Body of pancreas (tissue), 4 donors: ENCODE data around the gene PHKB. TPM values are rescaled to one million over a fixed set of nuclear protein-coding genes. Genes with fewer than 3 reads are reported as not detected.

Source experiments
- ATAC-seq: fragments of 150-250 bp; one replicate; pipeline ENCODE4 v1.9.1; 2016
- DNase-seq, 4 donors: peaks; one replicate each; pipeline ENCODE4 v3.0.0-alpha.2; 2019
- H3K27ac ChIP-seq, 4 donors: fragments of 200-600 bp; sonication (generic); 1 replicate in 3 of 4; 2 replicates in 1 of 4; pipeline versions ENCODE4 v1.5.1 to v1.6.1; 2016 to 2019; ENCODE audit warnings: mild to moderate bottlenecking in 1 of 4, mixed read lengths in 1 of 4, moderate library complexity in 1 of 4
- H3K27me3 ChIP-seq, 2 donors: fragments of 200-600 bp; sonication (generic); one replicate each; pipeline ENCODE4 v1.6.0; 2016; ENCODE audit warnings: mild to moderate bottlenecking in 1 of 2
- H3K36me3 ChIP-seq, 2 donors: fragments of 200-600 bp; sonication (generic); replicated peaks in 1 of 2; 2 replicates each; pipeline ENCODE4 v1.5.1; 2016; ENCODE audit warnings: low read depth in 2 of 2; ENCODE audit not compliant: insufficient read depth in 1 of 2
- H3K4me1 ChIP-seq: fragments of 200-600 bp; sonication (generic); one replicate; pipeline ENCODE4 v1.6.0; 2016
- H3K4me3 ChIP-seq, 2 donors: fragments of 200-600 bp; sonication (generic); 1 replicate in 1 of 2; 2 replicates in 1 of 2; pipeline ENCODE4 v1.5.1; 2016 to 2019
- H3K9me3 ChIP-seq, 3 donors: fragments of 200-600 bp; sonication (generic); 1 replicate in 2 of 3; 2 replicates in 1 of 3; pipeline ENCODE4 v1.5.1; 2016
- POLR2A ChIP-seq, 3 donors: fragments of 450-650 bp; IDR thresholded peaks; one replicate each; pipeline ENCODE4 v1.6.1; 2016; ENCODE audit warnings: antibody characterized with exemption in 3 of 3, mild to moderate bottlenecking in 2 of 3
- WGBS, 2 donors: methylation state at CpG; one replicate each; pipeline ENCODE4 v1.1.5; 2017; 5-methylcytosine and 5-hydroxymethylcytosine counted together
- intact Hi-C: fragments of 100-400 bp; cut with DNase I; formaldehyde crosslinking; loops from one replicate; pipeline ENCODE4 v1.15.1; 2023
- total RNA-seq, 2 donors: library from RNA; depleted of rRNA; stranded (reverse); fragments of >200 nt; gene quantifications; one replicate each; pipeline ENCODE4 v1.1.0, GENCODE V29; 2016
- TF ChIP-seq, protein P1 (sequence below), 7 experiments: fragments of 450-650 bp in 4 of 7; fragments of 200-600 bp in 3 of 7; sonication (generic) in 3 of 7; IDR thresholded peaks; one replicate each; pipeline ENCODE4 v1.5.1; 2016 to 2019; ENCODE audit warnings: antibody characterized with exemption in 7 of 7

PHKB gene
- total RNA-seq, 2 donors from 2014 or later: 41.5 to 72.5 TPM

DNA sequence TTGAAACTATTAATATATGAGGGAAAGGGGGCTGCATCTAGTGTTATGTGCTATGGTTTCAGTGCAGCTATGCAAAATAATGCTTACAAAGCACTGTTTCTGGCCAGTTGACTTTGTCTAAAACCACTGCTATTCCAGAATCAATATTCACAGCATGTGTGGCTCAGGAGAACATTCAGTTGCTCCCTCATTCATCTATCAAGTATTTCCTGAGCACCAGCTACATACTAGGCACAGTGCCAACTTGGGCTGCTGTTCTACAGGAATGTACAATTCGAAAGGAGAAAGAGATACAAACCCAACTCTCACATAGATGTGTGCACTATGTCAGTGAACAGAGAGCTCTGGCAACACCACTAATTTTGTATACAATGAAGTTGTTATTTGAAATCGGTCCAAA is 183.0 kb downstream of the PHKB start:
- Histone ChIP-seq H3K4me3 (no peak overlapping the region), H3K36me3 (no peaks in the 10 kb centered on the region), H3K9me3 (peaks cover 0 to 5% (median 0%) of the 10 kb centered on the region in 3 donors), H3K4me1 (no peaks in the 10 kb centered on the region), H3K27ac (no peak overlapping the region), H3K27me3 (no peaks in the 10 kb centered on the region)
- TF ChIP-seq POLR2A (IDR thresholded peaks at IDR 0.05): no peak
- TF ChIP-seq, protein P1, sequence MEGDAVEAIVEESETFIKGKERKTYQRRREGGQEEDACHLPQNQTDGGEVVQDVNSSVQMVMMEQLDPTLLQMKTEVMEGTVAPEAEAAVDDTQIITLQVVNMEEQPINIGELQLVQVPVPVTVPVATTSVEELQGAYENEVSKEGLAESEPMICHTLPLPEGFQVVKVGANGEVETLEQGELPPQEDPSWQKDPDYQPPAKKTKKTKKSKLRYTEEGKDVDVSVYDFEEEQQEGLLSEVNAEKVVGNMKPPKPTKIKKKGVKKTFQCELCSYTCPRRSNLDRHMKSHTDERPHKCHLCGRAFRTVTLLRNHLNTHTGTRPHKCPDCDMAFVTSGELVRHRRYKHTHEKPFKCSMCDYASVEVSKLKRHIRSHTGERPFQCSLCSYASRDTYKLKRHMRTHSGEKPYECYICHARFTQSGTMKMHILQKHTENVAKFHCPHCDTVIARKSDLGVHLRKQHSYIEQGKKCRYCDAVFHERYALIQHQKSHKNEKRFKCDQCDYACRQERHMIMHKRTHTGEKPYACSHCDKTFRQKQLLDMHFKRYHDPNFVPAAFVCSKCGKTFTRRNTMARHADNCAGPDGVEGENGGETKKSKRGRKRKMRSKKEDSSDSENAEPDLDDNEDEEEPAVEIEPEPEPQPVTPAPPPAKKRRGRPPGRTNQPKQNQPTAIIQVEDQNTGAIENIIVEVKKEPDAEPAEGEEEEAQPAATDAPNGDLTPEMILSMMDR (IDR thresholded peaks at IDR 0.05): no peak
- DNase-seq (peak in 3 of 4 donors; percentile 9 to 27 (median 25)), ATAC-seq (no peak)
- WGBS, 2 donors: 59% methylated on average over 2 of the region's 2 CpGs
- intact Hi-C loops: no loop called here

DNA sequence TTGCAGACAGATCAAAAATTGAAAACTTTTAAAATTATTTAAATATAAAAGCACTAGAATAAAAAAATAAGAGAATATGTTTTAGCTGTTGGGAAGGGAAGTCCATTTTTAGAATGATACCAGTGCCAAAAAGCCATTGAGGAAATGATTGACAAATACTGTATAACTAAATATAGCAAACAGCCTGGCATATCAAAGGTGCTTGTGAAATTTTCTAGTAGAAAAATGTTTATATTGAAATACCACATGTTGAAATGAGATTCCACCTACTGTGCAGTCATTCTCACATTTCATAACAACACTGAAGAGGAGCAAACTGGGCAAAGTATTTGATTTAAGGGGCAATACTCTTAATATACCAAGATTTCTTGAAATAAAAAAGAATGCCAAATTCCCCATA is 183.5 kb downstream of the PHKB start:
- ATAC-seq (no peak), DNase-seq (no peak)
- Histone ChIP-seq H3K9me3 (peaks cover 0 to 5% (median 0%) of the 10 kb centered on the region in 3 donors), H3K27ac (no peak overlapping the region), H3K4me1 (no peaks in the 10 kb centered on the region), H3K27me3 (no peaks in the 10 kb centered on the region), H3K36me3 (no peaks in the 10 kb centered on the region), H3K4me3 (no peak overlapping the region)
- intact Hi-C loops: no loop called here
- TF ChIP-seq, protein P1 (IDR thresholded peaks at IDR 0.05): no peak
- TF ChIP-seq POLR2A (IDR thresholded peaks at IDR 0.05): no peak

DNA sequence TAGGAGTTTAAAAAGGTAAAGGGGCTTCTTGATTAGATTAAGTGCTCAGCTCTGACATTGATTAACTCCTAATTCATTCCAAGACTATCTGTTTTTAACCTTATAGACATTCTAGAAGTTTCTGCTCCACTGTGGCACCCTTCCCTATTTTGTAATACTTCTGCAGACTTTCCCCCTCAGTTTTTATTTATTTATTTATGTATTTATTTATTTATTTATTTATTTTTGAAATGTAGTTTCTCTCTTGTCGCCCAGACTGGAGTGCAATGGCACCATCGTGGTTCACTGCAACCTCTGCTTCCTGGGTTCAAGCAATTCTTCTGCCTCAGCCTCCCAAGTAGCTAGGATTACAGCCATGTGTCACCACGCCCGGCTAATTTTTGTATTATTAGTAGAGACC is 185.8 kb downstream of the PHKB start:
- intact Hi-C loops: no loop called here
- TF ChIP-seq POLR2A (IDR thresholded peaks at IDR 0.05): no peak
- TF ChIP-seq, protein P1 (IDR thresholded peaks at IDR 0.05): no peak
- H3K9me3 ChIP-seq: no peaks in the 10 kb centered on the region
- no peaks in the 10 kb centered on the region for H3K27me3 ChIP-seq
- DNase-seq: no peak
- no peaks in the 10 kb centered on the region for H3K4me1 ChIP-seq
- no peak overlapping the region for H3K27ac ChIP-seq
- ATAC-seq: no peak
- H3K4me3 ChIP-seq: no peak overlapping the region
- WGBS, 2 donors: 93 to 95% methylated on average over 4 of the region's 4 CpGs
- H3K36me3 ChIP-seq: peaks cover 0 to 3% of the 10 kb centered on the region in 2 donors

DNA sequence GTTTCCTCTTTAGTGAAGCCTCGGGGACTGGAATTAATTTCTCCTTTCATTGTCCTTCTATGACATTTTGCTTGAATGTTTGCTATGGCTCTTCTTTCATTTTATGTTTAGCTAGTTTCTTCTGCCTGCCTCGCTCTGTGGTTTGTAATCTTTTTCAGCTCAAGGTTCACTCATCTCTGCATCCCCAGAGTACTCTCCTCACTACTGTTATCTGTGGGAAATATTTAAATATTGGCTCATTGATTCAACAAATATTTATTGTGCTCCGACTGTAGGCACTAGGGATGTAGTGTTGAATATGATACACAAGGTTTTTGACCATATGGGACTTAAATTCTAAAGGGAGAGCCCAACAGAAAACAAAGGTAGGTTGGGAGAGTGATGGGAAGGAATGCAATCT is 195.9 kb downstream of the PHKB start:
- H3K36me3 ChIP-seq: peaks cover 0 to 6% of the 10 kb centered on the region in 2 donors
- no peak overlapping the region for H3K4me3 ChIP-seq
- no peaks in the 10 kb centered on the region for H3K4me1 ChIP-seq
- H3K27ac ChIP-seq: no peak overlapping the region
- H3K9me3 ChIP-seq: no peaks in the 10 kb centered on the region
- ATAC-seq (no peak), DNase-seq (no peak)
- no peaks in the 10 kb centered on the region for H3K27me3 ChIP-seq
- TF ChIP-seq, protein P1 (IDR thresholded peaks at IDR 0.05): no peak
- no peak for TF ChIP-seq POLR2A (IDR thresholded peaks at IDR 0.05)
- intact Hi-C loops: no loop called here
- WGBS, 2 donors: 73 to 75% methylated on average over 3 of the region's 3 CpGs

DNA sequence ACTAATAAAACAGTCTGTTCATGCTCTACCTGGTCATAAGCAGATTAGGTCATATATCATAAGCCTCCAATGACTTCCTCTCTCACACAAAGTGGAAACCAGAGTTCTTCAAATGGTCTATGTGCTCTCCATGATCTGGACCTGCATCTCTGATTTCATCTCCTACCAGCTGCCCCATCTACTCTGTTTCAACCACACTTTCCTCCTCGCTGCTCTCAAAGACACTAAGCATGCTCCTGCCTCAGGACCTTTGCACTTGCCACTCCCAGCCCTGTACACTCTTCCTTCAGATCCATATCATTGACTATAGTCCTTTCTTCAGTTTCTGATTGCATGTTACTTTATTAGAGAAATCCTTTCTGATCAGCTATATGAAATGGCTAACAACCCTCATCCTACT is 196.8 kb downstream of the PHKB start:
- H3K36me3 ChIP-seq: peaks cover 0 to 6% of the 10 kb centered on the region in 2 donors
- H3K4me1 ChIP-seq: no peaks in the 10 kb centered on the region
- intact Hi-C loops: no loop called here
- no peaks in the 10 kb centered on the region for H3K9me3 ChIP-seq
- no peaks in the 10 kb centered on the region for H3K27me3 ChIP-seq
- 100% methylated on average over 1 of the region's 1 CpG for WGBS, 2 donors
- TF ChIP-seq, protein P1 (IDR thresholded peaks at IDR 0.05): no peak
- TF ChIP-seq POLR2A (IDR thresholded peaks at IDR 0.05): no peak
- no peak overlapping the region for H3K4me3 ChIP-seq
- no peak for DNase-seq
- no peak for ATAC-seq
- H3K27ac ChIP-seq: no peak overlapping the region
